ENCODE results near the gene CEP72. TPM values are rescaled to one million over a fixed set of nuclear protein-coding genes. Genes with fewer than 3 reads are reported as not detected.
"Not testable (repeated sequence)": the region's sequence is repeated elsewhere in the genome, so short reads cannot be mapped to it uniquely, and the experiment has no call there.

The CEP72 gene
- total and polyA plus RNA-seq, 4 donors, result 1.3 to 5.9 (median 2.6) TPM

DNA sequence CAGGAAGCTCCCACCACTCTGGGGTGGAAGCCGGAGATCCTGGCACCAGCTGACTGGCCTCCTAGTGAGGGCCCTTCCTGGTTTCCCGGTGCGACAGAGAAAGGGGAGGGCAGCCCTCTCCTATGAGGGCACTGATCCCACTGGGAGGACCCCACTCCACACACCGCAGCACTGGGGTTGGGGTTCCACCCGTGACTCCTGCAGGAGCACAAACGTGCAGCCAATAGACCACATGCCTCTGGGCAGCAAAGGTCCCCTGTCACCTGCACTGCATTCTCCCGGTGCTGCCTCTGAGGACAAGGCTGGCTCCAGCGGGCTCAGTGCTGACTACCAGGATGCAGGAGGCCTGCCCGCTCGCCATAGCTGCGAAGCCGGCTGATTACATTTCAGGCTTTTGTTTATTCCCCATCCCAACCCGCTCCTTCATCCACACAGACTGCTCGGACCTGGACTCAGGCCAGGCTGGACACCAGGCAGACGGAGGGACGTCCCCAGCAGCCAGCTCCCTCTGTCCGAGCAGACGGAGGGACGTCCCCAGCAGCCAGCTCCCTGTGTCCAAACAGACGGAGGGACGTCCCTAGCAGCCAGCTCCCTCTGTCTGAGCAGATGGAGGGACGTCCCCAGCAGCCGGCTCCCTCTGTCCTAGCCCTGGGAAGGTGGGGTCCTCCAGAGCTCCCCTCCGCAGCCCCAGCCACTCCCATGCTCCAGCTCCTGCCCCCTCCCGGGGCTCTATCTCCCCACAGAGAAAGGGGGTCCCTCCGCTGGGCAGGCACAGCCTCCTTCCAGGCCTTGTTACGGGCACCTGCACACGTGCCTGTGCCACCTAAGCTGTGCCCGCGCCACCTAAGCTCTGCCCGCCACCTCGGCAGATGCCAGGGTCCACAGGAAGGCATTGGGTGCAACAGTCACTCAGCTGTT, 8.8 kb upstream of the CEP72 start:
- Histone ChIP-seq H3K9me3 (ENCODE audit: control insufficient read depth in 4 of 4, low read length in 3 of 4) (no peaks in the 10 kb centered on the region), H3K36me3 (ENCODE audit: control insufficient read depth in 4 of 4, insufficient read depth in 3 of 4, low read depth in 1 of 4, low read length in 3 of 4) (no peaks in the 10 kb centered on the region), H3K27me3 (ENCODE audit: control insufficient read depth in 4 of 4, insufficient read depth in 4 of 4, low read length in 3 of 4) (peaks cover 0 to 6% (median 0%) of the 10 kb centered on the region in 4 donors), H3K9ac (ENCODE audit: low read depth in 1 of 2, low read length in 2 of 2) (no peak overlapping the region), H3K27ac (ENCODE audit: low read depth in 1 of 2, low read length in 2 of 2) (no peak overlapping the region), H3K4me3 (ENCODE audit: low read depth in 1 of 3, low read length in 3 of 3) (no peak overlapping the region), H3K4me1 (ENCODE audit: control insufficient read depth in 4 of 4, insufficient read depth in 4 of 4, low read length in 3 of 4) (no peaks in the 10 kb centered on the region)
- WGBS, result 75% methylated on average over 32 of the region's 32 CpGs
- TF ChIP-seq, protein P1, sequence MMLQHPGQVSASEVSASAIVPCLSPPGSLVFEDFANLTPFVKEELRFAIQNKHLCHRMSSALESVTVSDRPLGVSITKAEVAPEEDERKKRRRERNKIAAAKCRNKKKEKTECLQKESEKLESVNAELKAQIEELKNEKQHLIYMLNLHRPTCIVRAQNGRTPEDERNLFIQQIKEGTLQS (IDR thresholded peaks at IDR 0.05), result no peak
- no peak for TF ChIP-seq FOXA2 (IDR thresholded peaks at IDR 0.05)
- DNase-seq (ENCODE audit: low spot score), result no peak

DNA sequence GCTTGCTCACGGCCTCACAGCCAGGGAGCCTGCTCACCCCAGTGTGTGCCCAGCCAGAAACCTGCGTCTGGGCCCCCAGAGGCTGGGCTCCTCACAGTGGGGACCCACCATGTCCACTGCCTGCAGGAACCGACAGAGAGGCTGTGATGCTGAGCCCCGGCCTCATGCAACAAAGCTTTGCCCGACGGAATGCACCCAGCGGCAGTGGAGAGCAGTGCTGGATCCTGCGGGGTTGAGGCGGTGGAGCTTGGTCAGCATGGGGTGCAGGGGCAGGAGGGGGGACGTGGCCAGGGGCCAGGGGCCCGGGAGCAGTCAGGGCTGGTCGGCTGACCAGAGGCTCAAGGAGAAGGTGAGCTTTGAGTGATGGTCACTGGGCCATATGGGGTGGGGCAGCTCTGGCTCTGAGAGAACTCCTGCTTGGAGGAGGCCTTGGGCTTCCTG, 7.7 kb upstream of the CEP72 start:
- Histone ChIP-seq H3K27me3 (ENCODE audit: control insufficient read depth in 4 of 4, insufficient read depth in 4 of 4, low read length in 3 of 4) (peaks cover 0 to 6% (median 0%) of the 10 kb centered on the region in 4 donors), H3K4me1 (ENCODE audit: control insufficient read depth in 4 of 4, insufficient read depth in 4 of 4, low read length in 3 of 4) (no peaks in the 10 kb centered on the region), H3K9ac (ENCODE audit: low read depth in 1 of 2, low read length in 2 of 2) (no peak overlapping the region), H3K27ac (ENCODE audit: low read depth in 1 of 2, low read length in 2 of 2) (no peak overlapping the region), H3K36me3 (ENCODE audit: control insufficient read depth in 4 of 4, insufficient read depth in 3 of 4, low read depth in 1 of 4, low read length in 3 of 4) (no peaks in the 10 kb centered on the region), H3K9me3 (ENCODE audit: control insufficient read depth in 4 of 4, low read length in 3 of 4) (no peaks in the 10 kb centered on the region), H3K4me3 (ENCODE audit: low read depth in 1 of 3, low read length in 3 of 3) (no peak overlapping the region)
- 85% methylated on average over 12 of the region's 12 CpGs for WGBS
- no peak for DNase-seq (ENCODE audit: low spot score)
- TF ChIP-seq, protein P2, sequence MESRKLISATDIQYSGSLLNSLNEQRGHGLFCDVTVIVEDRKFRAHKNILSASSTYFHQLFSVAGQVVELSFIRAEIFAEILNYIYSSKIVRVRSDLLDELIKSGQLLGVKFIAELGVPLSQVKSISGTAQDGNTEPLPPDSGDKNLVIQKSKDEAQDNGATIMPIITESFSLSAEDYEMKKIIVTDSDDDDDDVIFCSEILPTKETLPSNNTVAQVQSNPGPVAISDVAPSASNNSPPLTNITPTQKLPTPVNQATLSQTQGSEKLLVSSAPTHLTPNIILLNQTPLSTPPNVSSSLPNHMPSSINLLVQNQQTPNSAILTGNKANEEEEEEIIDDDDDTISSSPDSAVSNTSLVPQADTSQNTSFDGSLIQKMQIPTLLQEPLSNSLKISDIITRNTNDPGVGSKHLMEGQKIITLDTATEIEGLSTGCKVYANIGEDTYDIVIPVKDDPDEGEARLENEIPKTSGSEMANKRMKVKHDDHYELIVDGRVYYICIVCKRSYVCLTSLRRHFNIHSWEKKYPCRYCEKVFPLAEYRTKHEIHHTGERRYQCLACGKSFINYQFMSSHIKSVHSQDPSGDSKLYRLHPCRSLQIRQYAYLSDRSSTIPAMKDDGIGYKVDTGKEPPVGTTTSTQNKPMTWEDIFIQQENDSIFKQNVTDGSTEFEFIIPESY (IDR thresholded peaks at IDR 0.05), result no peak
- TF ChIP-seq HNF4G (IDR thresholded peaks at IDR 0.05), result no peak
- no peak for TF ChIP-seq NR2F2 (IDR thresholded peaks at IDR 0.05)
- TF ChIP-seq, protein P1 (IDR thresholded peaks at IDR 0.05), result no peak
- TF ChIP-seq EGR1 (IDR thresholded peaks at IDR 0.05; ENCODE audit: low read depth in 2 of 2), result no peak
- TF ChIP-seq, protein P3, sequence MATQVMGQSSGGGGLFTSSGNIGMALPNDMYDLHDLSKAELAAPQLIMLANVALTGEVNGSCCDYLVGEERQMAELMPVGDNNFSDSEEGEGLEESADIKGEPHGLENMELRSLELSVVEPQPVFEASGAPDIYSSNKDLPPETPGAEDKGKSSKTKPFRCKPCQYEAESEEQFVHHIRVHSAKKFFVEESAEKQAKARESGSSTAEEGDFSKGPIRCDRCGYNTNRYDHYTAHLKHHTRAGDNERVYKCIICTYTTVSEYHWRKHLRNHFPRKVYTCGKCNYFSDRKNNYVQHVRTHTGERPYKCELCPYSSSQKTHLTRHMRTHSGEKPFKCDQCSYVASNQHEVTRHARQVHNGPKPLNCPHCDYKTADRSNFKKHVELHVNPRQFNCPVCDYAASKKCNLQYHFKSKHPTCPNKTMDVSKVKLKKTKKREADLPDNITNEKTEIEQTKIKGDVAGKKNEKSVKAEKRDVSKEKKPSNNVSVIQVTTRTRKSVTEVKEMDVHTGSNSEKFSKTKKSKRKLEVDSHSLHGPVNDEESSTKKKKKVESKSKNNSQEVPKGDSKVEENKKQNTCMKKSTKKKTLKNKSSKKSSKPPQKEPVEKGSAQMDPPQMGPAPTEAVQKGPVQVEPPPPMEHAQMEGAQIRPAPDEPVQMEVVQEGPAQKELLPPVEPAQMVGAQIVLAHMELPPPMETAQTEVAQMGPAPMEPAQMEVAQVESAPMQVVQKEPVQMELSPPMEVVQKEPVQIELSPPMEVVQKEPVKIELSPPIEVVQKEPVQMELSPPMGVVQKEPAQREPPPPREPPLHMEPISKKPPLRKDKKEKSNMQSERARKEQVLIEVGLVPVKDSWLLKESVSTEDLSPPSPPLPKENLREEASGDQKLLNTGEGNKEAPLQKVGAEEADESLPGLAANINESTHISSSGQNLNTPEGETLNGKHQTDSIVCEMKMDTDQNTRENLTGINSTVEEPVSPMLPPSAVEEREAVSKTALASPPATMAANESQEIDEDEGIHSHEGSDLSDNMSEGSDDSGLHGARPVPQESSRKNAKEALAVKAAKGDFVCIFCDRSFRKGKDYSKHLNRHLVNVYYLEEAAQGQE (IDR thresholded peaks at IDR 0.05), result no peak
- no peak for TF ChIP-seq FOXA2 (IDR thresholded peaks at IDR 0.05)
- TF ChIP-seq JUND (IDR thresholded peaks at IDR 0.05), result no peak
- TF ChIP-seq RAD21 (IDR thresholded peaks at IDR 0.05), result no peak
- TF ChIP-seq, protein P4, sequence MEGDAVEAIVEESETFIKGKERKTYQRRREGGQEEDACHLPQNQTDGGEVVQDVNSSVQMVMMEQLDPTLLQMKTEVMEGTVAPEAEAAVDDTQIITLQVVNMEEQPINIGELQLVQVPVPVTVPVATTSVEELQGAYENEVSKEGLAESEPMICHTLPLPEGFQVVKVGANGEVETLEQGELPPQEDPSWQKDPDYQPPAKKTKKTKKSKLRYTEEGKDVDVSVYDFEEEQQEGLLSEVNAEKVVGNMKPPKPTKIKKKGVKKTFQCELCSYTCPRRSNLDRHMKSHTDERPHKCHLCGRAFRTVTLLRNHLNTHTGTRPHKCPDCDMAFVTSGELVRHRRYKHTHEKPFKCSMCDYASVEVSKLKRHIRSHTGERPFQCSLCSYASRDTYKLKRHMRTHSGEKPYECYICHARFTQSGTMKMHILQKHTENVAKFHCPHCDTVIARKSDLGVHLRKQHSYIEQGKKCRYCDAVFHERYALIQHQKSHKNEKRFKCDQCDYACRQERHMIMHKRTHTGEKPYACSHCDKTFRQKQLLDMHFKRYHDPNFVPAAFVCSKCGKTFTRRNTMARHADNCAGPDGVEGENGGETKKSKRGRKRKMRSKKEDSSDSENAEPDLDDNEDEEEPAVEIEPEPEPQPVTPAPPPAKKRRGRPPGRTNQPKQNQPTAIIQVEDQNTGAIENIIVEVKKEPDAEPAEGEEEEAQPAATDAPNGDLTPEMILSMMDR (IDR thresholded peaks at IDR 0.05; ENCODE audit: low read depth, low read length, missing input control), result no peak
- TF ChIP-seq YY1 (IDR thresholded peaks at IDR 0.05), result no peak
- TF ChIP-seq RXRA (IDR thresholded peaks at IDR 0.05), result no peak
- no peak for TF ChIP-seq SP1 (IDR thresholded peaks at IDR 0.05)
- TF ChIP-seq, protein P5, sequence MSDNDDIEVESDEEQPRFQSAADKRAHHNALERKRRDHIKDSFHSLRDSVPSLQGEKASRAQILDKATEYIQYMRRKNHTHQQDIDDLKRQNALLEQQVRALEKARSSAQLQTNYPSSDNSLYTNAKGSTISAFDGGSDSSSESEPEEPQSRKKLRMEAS (IDR thresholded peaks at IDR 0.05), result no peak
- no peak for TF ChIP-seq TAF1 (conservative IDR thresholded peaks at IDR 0.05)
- no peak for TF ChIP-seq GABPA (IDR thresholded peaks at IDR 0.05 in 1 of 2, conservative IDR thresholded peaks at IDR 0.05 in 1 of 2)
- TF ChIP-seq HNF4A (conservative IDR thresholded peaks at IDR 0.05), result no peak

DNA sequence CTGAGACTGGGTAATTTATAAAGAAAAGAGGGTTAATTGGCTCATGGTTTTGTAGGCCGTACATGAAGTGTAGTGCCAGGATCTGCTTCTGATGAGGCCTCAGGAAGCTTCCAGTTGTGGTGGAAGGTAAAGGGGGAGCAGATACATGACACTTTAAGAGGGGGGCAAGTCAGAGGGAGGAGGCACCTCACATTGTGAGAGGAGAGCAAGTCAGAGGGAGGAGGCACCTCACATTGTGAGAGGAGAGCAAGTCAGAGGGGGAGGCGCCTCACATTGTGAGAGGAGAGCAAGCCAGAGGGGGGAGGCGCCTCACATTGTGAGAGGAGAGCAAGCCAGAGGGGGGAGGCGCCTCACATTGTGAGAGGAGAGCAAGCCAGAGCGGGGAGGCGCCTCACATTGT, 7.0 kb upstream of the CEP72 start:
- 93% methylated on average over 6 of the region's 6 CpGs for WGBS
- H3K9ac ChIP-seq (ENCODE audit: low read depth in 1 of 2, low read length in 2 of 2); H3K27ac ChIP-seq (ENCODE audit: low read depth in 1 of 2, low read length in 2 of 2); DNase-seq (ENCODE audit: low spot score); H3K4me1 ChIP-seq (ENCODE audit: control insufficient read depth in 4 of 4, insufficient read depth in 4 of 4, low read length in 3 of 4); H3K36me3 ChIP-seq (ENCODE audit: control insufficient read depth in 4 of 4, insufficient read depth in 3 of 4, low read depth in 1 of 4, low read length in 3 of 4); H3K9me3 ChIP-seq (ENCODE audit: control insufficient read depth in 4 of 4, low read length in 3 of 4); H3K27me3 ChIP-seq (ENCODE audit: control insufficient read depth in 4 of 4, insufficient read depth in 4 of 4, low read length in 3 of 4); H3K4me3 ChIP-seq (ENCODE audit: low read depth in 1 of 3, low read length in 3 of 3): not testable (repeated sequence)
